Activated T-cell treated with anti-CD3 and anti-CD28 coated beads, Interleukin-2, amount 50 U/mL, for 48 hours (primary cell): ENCODE results near the gene PAX5.

Experiments
- DNase-seq, 2 experiments: peaks; one replicate each; pipeline ENCODE4 v3.0.0-alpha.2; 2020

Gene PAX5

DNA sequence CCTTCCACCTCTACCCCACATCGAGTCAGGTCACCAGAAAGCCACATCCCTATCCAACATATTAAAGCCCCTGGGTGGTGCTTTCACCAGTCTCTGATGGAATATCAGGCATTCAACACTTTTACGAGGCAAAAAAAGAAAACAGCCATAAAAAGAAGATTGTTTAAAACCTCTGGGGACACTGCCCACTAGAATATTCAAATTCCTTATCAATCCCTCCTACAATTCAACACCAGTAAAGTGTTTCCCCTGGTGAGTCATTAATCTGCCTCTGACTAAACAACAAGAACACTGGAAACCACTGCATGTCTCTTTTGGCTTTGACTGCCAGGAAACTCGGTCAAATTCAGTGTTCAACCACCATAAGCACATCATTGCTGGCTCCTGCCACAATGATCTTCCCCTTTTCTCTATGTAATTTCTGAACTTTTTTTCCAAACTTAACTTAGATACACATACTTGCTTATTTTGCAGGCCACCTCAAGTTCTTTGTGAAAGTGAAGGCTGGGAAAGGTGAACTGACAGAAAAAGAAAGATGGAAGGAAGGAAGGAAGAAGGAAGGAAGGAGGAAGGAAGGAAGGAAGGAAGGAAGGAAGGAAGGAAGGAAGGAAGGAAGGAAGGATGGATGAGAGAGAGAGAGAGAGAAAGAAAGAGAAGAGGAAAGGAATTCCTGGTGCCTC lies 105.3 kb downstream of the PAX5 start:
- DNase-seq, result no peak

DNA sequence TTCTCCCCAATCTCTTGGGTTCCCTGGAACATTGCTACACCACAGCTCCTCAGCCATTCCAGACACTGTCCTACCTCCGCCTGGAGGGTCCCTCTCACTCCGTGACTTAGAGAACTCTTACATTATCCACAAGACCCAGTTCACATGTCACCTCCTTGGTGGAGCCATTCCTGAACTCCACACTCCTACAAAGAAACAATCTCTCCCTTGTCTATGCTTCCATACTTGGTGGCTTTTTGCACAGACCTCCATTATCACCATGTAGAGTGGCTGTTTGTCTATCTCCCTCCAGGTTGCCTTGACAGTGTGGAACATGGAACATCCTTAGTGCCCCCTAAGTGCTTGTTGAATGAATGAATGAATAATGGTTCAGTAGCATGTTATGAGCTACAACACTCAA lies 105.9 kb downstream of the PAX5 start:
- DNase-seq, result no peak

DNA sequence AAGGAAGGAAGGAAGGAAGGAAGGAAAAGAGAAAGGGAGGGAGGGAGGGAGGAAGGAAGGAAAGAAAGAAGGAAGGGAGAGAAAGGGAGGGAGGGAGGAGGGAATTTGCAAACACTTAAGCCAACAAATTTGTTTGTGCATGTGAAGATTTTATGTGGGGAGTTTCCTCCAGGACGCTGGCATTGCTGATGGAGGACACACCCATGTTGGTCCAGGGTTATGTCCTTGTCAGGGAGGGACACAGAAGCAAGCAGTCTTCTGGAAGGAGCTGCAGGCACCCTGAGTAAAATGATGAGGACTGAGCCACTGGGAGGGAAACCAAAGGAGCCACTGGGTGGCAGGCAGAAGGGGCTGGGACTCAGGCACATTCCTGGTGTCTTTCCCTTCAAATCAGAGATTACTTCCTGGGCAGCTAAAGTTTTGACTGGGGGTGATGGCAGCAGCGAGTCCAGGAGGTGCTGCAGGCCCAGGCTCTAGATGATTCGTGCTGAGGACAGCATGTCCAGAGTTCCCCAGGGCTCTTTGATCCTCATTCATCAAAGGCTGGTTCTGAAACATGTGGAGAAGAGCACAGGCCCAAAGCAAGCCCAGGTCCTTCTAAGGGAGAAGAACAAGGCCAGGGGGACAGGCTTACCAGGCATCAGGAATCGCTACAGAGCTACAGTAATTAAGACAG lies 109.2 kb downstream of the PAX5 start:
- no peak for DNase-seq

DNA sequence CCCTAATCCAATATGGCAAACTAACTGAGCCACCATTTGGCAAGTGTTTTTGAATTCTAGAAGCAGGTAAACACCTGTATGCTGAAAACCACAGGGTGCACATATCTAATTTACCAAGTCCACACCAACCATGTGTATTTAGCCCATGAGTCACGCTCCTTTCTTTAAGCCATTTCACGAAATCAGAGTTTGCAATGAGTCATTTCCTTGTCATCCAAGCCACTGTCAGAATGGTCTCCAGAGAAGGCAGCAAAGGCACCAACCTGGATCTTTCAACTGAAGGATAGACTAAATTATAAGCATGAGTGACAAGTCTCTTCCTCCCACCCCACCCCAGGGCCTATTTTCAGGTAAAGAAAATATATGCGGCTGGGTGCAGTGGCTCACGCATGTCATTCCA lies 110.0 kb downstream of the PAX5 start:
- DNase-seq, result peak; percentile 31 to 45

DNA sequence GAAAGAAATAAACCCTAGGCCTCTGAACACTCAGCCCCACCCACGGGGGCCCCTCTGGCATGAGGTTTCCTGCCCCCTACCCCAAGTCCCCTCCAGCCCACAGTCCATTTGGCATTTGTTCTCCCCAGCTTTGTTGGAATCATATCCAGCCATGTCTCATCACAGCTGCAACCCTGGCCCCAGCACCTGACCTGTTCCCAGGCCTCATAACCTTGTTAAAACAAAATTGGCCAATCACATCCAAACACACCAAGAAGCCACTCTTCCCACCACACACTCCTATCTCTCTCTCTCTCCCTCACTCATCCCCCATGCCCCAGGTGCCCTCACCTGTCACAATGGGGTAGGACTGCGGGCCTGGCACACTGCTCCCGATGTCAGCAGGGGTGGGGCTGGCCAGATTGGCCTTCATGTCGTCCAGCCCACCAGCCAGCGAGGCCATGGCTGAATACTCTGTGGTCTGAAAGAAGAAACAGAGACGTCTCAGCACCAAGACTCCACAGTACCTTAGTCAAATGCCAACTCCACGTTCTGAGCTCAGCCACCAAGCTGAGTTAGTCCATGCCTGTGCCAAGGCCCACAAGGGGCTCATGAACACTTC lies 110.9 kb downstream of the PAX5 start:
- DNase-seq, result no peak

- DNase-seq, result no peak
Observed at GRCh38 chr9:36922548-36922947, 111.5 kb downstream of the PAX5 start.

DNA sequence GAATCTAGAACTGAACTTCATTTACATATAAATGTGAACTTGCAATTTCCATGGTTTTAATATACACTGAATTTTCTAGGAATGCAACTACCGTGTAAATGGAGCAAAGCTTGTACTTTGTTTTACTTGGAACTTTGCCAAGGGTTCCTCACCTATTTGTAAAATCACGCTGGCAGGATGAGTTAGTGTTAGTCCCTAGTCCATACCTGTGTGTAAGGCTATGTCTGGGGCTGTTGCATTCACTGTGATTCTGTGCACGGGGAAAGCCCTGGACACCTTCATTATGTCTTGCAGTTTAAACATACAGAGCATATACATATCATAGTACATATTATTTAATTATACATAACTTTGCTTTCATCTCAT lies 119.9 kb downstream of the PAX5 start:
- DNase-seq, result no peak

DNA sequence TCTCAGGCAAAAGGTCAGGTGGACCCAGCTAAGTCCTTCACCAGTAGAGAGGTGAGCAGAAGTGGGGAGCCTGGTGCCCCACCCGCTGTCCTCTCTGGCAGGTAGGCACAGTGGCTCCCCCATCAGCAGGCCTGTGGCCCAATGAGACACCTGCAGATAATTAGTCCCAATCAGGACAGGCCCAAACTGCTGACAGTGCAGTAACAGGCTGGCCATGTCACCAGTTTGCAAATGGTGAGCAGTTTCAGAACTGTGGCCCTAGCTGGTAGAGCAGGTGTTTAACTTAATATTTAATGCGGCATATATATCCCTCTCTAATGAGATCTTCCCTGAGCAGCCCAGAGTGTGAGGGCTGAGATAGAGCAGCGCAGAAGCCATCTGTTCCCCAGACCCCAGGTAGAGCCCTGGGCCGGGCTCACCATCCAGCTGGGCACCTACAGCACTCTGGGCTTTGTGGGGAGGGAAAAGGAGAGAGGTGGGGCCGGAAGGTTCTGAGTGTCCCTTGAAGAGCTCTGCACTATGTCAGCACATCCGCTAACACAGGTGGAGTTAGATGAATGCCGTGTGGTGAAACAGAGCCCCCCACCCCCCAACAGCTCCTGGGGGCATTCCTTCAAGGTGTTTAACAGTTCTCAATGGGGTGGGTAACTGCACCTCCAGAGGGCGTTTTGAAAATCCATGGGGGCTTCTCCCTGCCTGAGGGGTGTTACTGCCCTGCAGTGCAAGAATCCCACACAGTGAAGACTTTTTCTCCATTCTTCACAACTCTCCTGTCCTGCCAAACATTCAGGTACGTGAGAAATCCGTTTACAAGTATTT lies 120.5 kb downstream of the PAX5 start:
- no peak for DNase-seq

DNA sequence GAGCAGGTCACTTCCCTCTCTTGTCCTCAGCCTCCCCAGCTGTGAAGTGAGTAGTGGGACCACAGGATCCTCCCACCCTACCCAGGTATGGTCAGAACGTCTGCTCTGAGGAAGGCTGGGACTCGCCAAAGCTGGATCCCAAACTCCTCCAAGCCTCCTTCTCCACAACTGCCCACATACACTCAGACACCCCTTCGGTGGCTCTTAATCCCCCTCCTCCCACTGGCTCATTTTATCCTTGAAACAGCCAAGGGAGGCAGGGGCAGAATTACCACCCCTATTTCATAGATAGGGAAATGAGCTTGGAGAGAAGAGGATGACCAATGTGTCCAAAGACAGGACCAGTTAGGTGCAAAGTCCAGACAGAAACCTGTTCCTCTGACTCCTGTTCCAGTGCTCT lies 121.4 kb downstream of the PAX5 start:
- DNase-seq, result no peak

- no peak for DNase-seq
Observed at GRCh38 chr9:36911601-36912412, 122.3 kb downstream of the PAX5 start.

DNA sequence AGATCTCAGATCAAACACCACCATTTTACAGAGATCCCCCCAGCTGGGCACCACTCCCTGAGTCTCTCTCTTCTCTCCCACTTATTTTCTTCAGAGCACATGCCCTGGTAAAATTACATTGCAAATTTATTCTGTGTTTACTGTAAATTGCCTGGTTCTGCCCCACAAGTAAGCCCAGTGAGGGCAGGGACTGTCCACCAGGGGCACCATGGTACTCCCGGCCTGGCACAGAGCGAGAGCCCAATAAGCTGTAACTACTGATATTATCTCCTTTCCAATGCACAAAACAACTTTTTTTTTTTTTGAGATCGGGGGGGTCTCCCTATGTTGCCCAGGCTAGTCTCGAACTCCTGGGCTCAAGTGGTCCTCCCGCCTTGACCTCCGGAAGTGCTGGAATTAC lies 123.0 kb downstream of the PAX5 start:
- no peak for DNase-seq

DNA sequence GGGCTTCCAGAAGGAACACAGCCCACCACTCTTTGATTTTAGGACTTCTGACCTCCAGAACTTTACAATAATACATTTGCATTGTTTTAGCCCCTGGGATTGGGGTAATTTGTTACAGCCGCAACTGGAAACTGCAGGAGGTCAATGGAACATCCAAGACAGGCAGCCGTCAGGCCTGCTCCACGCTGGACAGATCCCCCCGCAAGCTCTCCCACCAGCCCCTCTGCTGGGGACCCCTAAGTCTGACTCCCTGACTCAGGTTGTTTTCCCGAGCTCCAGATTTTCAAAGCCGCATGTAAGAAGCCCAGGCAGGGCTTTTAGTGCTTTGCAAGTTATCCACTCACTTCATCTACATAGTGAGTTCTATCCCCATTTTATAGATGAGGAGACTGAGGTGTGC lies 127.6 kb downstream of the PAX5 start:
- DNase-seq, result no peak

DNA sequence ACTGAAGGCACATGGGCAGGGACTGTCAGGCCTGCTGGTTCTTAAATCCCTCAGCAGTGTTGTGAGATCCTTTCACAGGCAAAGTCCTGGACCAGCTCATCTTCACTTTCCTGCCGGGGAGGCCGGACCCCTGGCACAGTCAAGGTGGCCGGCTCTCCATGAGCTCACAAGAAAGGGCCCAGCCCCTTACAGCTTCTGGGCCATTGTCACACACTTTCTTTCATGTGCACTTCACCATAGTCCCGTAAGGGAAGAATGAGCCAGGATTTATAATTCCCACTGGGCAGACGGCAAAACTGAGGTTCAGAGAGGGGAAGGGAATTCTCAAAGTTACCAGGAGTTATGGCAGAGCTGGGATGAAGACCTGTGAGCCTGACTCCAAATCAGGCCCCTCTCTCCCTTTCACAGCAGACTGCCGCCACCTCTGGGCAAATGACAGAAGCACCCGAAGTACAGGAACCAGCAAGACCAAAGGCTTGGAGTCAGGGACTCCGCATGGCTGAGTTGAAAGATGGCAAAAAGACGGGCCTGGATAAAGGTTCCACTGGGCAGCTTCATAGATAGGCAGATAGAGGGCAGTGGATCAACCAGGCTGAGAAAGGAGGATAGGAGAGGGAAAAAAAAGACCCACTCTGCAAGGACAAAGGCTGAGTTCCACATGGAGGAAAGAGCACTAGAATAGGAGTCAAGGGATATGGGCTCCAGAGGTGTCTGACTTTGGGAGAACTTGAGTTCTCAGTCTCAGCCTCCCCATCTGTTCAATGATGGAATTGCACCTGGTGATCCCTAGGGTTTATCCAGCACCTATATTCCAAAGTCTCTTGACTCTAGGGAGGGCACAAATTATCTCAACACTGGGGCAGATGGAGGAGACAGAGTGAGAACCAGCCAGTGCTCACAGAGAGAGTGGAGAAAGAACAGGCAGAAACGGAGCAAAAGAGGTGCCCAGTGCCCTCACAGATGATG lies 128.7 kb downstream of the PAX5 start:
- no peak for DNase-seq

DNA sequence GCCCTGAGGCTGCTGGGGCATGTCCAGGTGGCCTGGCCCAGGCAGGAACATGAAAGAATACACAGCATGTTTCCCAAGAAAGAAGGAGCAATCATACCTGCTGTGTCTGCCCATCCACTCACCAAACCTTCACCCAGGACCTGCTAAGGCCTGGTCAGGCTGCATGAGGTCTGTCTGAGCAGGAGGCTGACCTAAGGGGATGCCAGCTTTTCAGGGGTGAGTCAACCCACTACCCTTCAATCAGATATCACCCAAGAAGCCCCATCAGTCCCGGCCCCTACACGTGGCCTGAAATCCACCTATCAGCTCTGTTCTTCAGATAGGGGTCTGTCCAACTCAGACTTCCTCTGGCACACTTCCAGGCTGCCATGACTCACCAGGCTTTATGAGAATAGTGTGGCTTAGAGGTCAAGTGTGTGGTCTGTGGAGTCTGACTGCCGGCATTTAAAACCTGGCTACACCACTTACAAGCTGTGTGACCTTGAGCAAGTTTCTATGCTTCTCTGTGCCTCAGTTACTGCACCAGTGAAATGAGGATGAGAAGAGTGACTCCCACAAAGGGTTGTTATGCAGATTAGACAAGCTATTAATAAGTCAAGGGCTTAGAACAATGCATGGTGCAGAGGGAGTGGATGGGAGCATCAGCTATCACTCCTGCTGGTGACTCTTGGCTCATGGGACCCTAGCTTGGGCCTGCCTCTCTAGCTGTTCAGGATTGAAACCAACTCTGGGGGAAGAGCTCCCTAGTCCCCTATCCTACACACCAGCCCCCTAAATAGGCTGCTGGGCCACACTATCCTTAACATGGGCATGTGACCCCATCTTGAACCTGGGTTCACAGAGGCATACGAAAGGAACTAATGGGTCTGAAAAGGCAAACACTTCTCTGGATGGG lies 130.3 kb downstream of the PAX5 start:
- peak; percentile 78 to 83 for DNase-seq

DNA sequence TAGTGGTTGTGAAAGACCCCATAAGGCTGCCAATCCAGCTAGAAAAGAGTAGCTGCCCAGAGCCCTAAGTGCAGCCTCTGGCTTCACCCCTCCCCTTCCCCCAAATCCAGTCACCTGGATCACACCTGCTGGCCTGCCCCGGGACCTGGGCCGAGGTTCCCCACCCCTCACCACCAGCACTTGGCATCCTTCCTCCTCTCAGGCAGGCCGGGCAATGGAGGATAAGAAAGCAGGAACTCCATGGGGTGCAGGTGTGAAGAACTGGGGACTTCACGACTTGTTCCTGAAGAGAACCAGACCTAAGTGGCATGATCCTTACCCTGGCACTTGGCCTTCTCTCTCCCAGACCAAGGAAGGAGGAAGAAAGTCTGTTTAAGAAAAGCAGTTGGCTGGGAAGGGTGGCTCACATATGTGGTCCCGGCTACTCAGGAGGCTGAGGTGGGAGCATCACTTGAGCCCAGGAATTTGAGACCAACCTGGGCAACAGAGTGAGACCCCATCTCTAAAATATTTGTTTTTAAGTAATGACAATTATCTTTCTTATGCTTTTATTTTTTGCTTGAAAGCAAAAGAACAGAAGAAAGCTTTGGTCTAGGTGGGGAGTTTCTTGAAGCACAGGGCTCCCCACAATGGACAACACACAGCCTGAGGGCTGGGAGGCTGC lies 131.1 kb downstream of the PAX5 start:
- DNase-seq, result no peak

GRCh38 chr9:36902080-36902716 lies 131.9 kb downstream of the PAX5 start:
- no peak for DNase-seq

DNA sequence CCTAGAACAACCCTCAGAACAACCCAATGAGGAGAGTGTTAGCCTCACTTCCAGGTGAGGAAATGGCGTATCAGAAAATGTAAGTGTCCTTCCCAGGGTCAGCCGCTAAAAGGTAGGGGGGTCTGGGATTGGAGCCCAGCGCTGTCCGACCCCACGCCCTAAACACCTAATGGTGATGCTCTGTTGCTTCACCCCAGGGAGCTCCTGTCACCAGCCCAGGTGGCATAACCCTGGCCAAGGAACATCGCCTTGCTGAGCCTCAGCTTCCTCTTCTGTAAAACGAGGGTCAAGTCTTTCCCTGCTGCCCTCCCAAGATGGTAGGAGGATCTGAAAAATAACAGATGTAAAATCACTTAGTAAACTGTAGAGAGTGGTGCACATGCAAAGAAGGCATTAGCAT lies 132.5 kb downstream of the PAX5 start:
- DNase-seq, result no peak

GRCh38 chr9:36900856-36901220 lies 133.2 kb downstream of the PAX5 start:
- no peak for DNase-seq

GRCh38 chr9:36900136-36900855 lies 133.8 kb downstream of the PAX5 start:
- no peak for DNase-seq
